H9 (cell line): ENCODE results near the gene RAP1GAP. TPM values are rescaled to one million over a fixed set of nuclear protein-coding genes. Genes with fewer than 3 reads are reported as not detected.

Experiments used
- DNase-seq: peaks from one replicate; pipeline ENCODE4 v3.0.0-alpha.2; 2017
- H2AFZ ChIP-seq: one replicate; pipeline ENCODE4 v1.6.1; 2013; ENCODE audit warnings: mild to moderate bottlenecking, low read length, control low read depth, moderate library complexity
- H2AK5ac ChIP-seq: 2 replicates; pipeline ENCODE4 v1.6.1; 2013; ENCODE audit warnings: low read length, control low read depth, mixed read lengths; ENCODE audit not compliant: insufficient read length
- H2BK120ac ChIP-seq: one replicate; pipeline ENCODE4 v1.6.1; 2013; ENCODE audit warnings: low read depth, mild to moderate bottlenecking, low read length, control low read depth, inconsistent platforms; ENCODE audit not compliant: poor library complexity, severe bottlenecking
- H2BK12ac ChIP-seq: 2 replicates; pipeline ENCODE4 v1.6.1; 2013; ENCODE audit warnings: low read length, control low read depth, mixed read lengths, low read depth; ENCODE audit not compliant: insufficient read length
- H2BK15ac ChIP-seq: 2 replicates; pipeline ENCODE4 v1.6.1; 2013; ENCODE audit warnings: low read depth, low read length, control low read depth
- H2BK20ac ChIP-seq: one replicate; pipeline ENCODE4 v1.6.1; 2013; ENCODE audit warnings: low read depth, mild to moderate bottlenecking, low read length, control low read depth, inconsistent platforms; ENCODE audit not compliant: poor library complexity, severe bottlenecking
- H2BK5ac ChIP-seq: 2 replicates; pipeline ENCODE4 v1.6.1; 2013; ENCODE audit warnings: low read length, control low read depth, mixed read lengths; ENCODE audit not compliant: insufficient read length
- H3K14ac ChIP-seq: 2 replicates; pipeline ENCODE4 v1.6.1; 2013; ENCODE audit warnings: low read length, control low read depth; ENCODE audit not compliant: insufficient read depth
- H3K18ac ChIP-seq: 2 replicates; pipeline ENCODE4 v1.6.1; 2013; ENCODE audit warnings: low read depth, mild to moderate bottlenecking, mixed read lengths, low read length, control low read depth; ENCODE audit not compliant: insufficient read length
- H3K23ac ChIP-seq: 2 replicates; pipeline ENCODE4 v1.6.1; 2013; ENCODE audit warnings: low read length, control low read depth, mixed read lengths, low read depth; ENCODE audit not compliant: insufficient read length
- H3K23me2 ChIP-seq: 2 replicates; pipeline ENCODE4 v1.6.1; 2013; ENCODE audit warnings: low read depth, mild to moderate bottlenecking, mixed read lengths, low read length, control low read depth; ENCODE audit not compliant: insufficient read length, poor library complexity, severe bottlenecking
- H3K27ac ChIP-seq: 2 replicates; pipeline ENCODE4 v1.5.1; 2013; ENCODE audit warnings: low read length, control low read depth, mixed read lengths, low read depth; ENCODE audit not compliant: insufficient read length
- H3K27me3 ChIP-seq: 2 replicates; pipeline ENCODE4 v1.6.1; 2013; ENCODE audit warnings: low read length, control low read depth, inconsistent platforms; ENCODE audit not compliant: insufficient read depth
- H3K4ac ChIP-seq: 2 replicates; pipeline ENCODE4 v1.6.1; 2013; ENCODE audit warnings: low read depth, mild to moderate bottlenecking, control low read depth, inconsistent platforms, low read length, moderate library complexity
- H3K4me1 ChIP-seq: 2 replicates; pipeline ENCODE4 v1.6.1; 2013; ENCODE audit warnings: low read length, control low read depth, inconsistent platforms; ENCODE audit not compliant: insufficient read depth
- H3K4me2 ChIP-seq: 2 replicates; pipeline ENCODE4 v1.6.1; 2013; ENCODE audit warnings: low read length, control low read depth, mixed read lengths; ENCODE audit not compliant: insufficient read length, insufficient read depth
- H3K56ac ChIP-seq: 2 replicates; pipeline ENCODE4 v1.6.1; 2013; ENCODE audit warnings: low read depth, mild to moderate bottlenecking, mixed read lengths, low read length, control low read depth; ENCODE audit not compliant: insufficient read length
- H3K79me1 ChIP-seq: 2 replicates; pipeline ENCODE4 v1.6.1; 2013; ENCODE audit warnings: low read depth, mild to moderate bottlenecking, moderate library complexity, low read length, control low read depth, inconsistent platforms; ENCODE audit not compliant: insufficient read depth, poor library complexity, severe bottlenecking
- H3K79me2 ChIP-seq: 2 replicates; pipeline ENCODE4 v1.6.1; 2013; ENCODE audit warnings: low read length, control low read depth, inconsistent platforms; ENCODE audit not compliant: insufficient read depth
- H3K9ac ChIP-seq: 2 replicates; pipeline ENCODE4 v1.6.1; 2013; ENCODE audit warnings: low read length, control low read depth, mixed read lengths; ENCODE audit not compliant: insufficient read length; ENCODE audit errors: extremely low read depth
- H3K9me3 ChIP-seq: one replicate; pipeline ENCODE4 v1.6.1; 2013; ENCODE audit warnings: low read depth, low read length, inconsistent platforms; ENCODE audit not compliant: control insufficient read depth
- H3T11ph ChIP-seq: one replicate; pipeline ENCODE4 v1.6.1; 2013; ENCODE audit warnings: mild to moderate bottlenecking, low read length, control low read depth, inconsistent platforms
- H4K20me1 ChIP-seq: one replicate; pipeline ENCODE4 v1.6.1; 2013; ENCODE audit not compliant: control insufficient read depth, insufficient read length, insufficient read depth
- H4K5ac ChIP-seq: 2 replicates; pipeline ENCODE4 v1.6.1; 2013; ENCODE audit warnings: low read depth, mild to moderate bottlenecking, mixed read lengths, low read length, control low read depth; ENCODE audit not compliant: insufficient read length
- H4K8ac ChIP-seq: replicated peaks from 2 replicates; pipeline ENCODE4 v1.6.1; 2013; ENCODE audit warnings: low read length, control low read depth, mixed read lengths, low read depth; ENCODE audit not compliant: insufficient read length
- H4K91ac ChIP-seq: 2 replicates; pipeline ENCODE4 v1.6.1; 2013; ENCODE audit warnings: low read depth, mild to moderate bottlenecking, moderate library complexity, mixed read lengths, low read length, control low read depth; ENCODE audit not compliant: insufficient read length
- H3K27ac Mint-ChIP-seq, 3 experiments: 2 replicates in 2 of 3; 3 replicates in 1 of 3; pipeline ENCODE4 v1.8.0; 2020 to 2021; ENCODE audit warnings: mixed read lengths in 3 of 3, mild to moderate bottlenecking in 1 of 3, moderate library complexity in 1 of 3
- H3K27me3 Mint-ChIP-seq: 2 replicates; pipeline ENCODE4 v1.8.0; 2021; ENCODE audit warnings: low read depth, mild to moderate bottlenecking, moderate library complexity, mixed read lengths
- H3K36me3 Mint-ChIP-seq, 3 experiments: 2 replicates in 2 of 3; 3 replicates in 1 of 3; pipeline ENCODE4 v1.8.0; 2020 to 2021; ENCODE audit warnings: low read depth in 3 of 3, mixed read lengths in 3 of 3; ENCODE audit not compliant: insufficient read depth in 1 of 3
- H3K4me1 Mint-ChIP-seq, 2 experiments: 2 replicates each; pipeline ENCODE4 v1.8.0; 2020; ENCODE audit warnings: mixed read lengths in 2 of 2
- H3K4me3 Mint-ChIP-seq, 2 experiments: 2 replicates in 1 of 2; 3 replicates in 1 of 2; pipeline ENCODE4 v1.8.0; 2020 to 2021; ENCODE audit warnings: mild to moderate bottlenecking in 2 of 2, mixed read lengths in 2 of 2, moderate library complexity in 1 of 2
- H3K9me3 Mint-ChIP-seq, 2 experiments: 2 replicates in 1 of 2; 3 replicates in 1 of 2; pipeline ENCODE4 v1.8.0; 2020; ENCODE audit warnings: mild to moderate bottlenecking in 2 of 2, mixed read lengths in 2 of 2, moderate library complexity in 1 of 2
- CTCF ChIP-seq: fragments of 200-600 bp; sonication (generic); conservative IDR thresholded peaks from 3 replicates; pipeline ENCODE4 v1.8.0; 2021; ENCODE audit warnings: antibody characterized with exemption, mild to moderate bottlenecking
- WGBS: extraction: QIAGEN DNeasy Blood & Tissue Kit; methylation state at CpG from one replicate; pipeline ENCODE4 v1.1.7; 2013; ENCODE audit warnings: missing lambda C conversion rate, low lambda C conversion rate, mixed read lengths; ENCODE audit not compliant: insufficient read length; ENCODE audit errors: extremely low coverage; 5-methylcytosine and 5-hydroxymethylcytosine counted together
- total RNA-seq: library from RNA; stranded (reverse); gene quantifications from 2 replicates; pipeline ENCODE4 v1.2.1, GENCODE V29; 2021

The RAP1GAP gene
- total RNA-seq, 1 experiment from 2014 or later, result 7.9 TPM

GRCh38 chr1:21593231-21593630, 75.9 kb downstream of the RAP1GAP start:
- Histone ChIP-seq H3K23ac (no peak overlapping the region), H2AFZ (no peak overlapping the region), H3K14ac (no peak overlapping the region), H3K79me2 (no peaks in the 10 kb centered on the region), H2BK5ac (no peak overlapping the region), H3K23me2 (no peaks in the 10 kb centered on the region), H3K18ac (no peak overlapping the region), H2BK120ac (no peak overlapping the region), H4K91ac (no peak overlapping the region), H3K27me3 (no peaks in the 10 kb centered on the region), H4K20me1 (no peaks in the 10 kb centered on the region), H3K4ac (no peak overlapping the region), H3K4me2 (no peak overlapping the region), H3K79me1 (no peaks in the 10 kb centered on the region), H2AK5ac (no peak overlapping the region), H2BK15ac (no peak overlapping the region), H2BK20ac (no peak overlapping the region), H3K56ac (no peak overlapping the region), H2BK12ac (no peak overlapping the region), H3K9me3 (no peaks in the 10 kb centered on the region), H4K5ac (no peak overlapping the region), H4K8ac (no peak overlapping the region), H3T11ph (no peak overlapping the region), H3K4me1 (no peaks in the 10 kb centered on the region), H3K27ac (no peak overlapping the region), H3K9ac (no peak overlapping the region)
- no peaks in the 10 kb centered on the region for H3K9me3 Mint-ChIP-seq
- peaks cover 6% of the 10 kb centered on the region for H3K27me3 Mint-ChIP-seq
- DNase-seq, result no peak
- no peak overlapping the region for H3K27ac Mint-ChIP-seq
- H3K4me3 Mint-ChIP-seq, result no peak overlapping the region
- TF ChIP-seq CTCF, result no peak
- no CpG with 5 or more reads among the region's 8 CpGs for WGBS
- no peaks in the 10 kb centered on the region; a peak in 1 of 7 replicates for H3K36me3 Mint-ChIP-seq
- peaks cover 23 to 27% of the 10 kb centered on the region in 2 experiments for H3K4me1 Mint-ChIP-seq
